GM06990 (cell line): ENCODE data around the gene CCDC33.

Source experiments
- DNase-seq: peaks from one replicate; pipeline ENCODE4 v3.0.0-alpha.2; 2011; ENCODE audit not compliant: insufficient read length; ENCODE audit errors: extremely low read depth
- H3K27me3 ChIP-seq: replicated peaks from 2 replicates; pipeline ENCODE4 v1.6.0; 2011; ENCODE audit warnings: low read length; ENCODE audit not compliant: control insufficient read depth, insufficient read depth
- H3K36me3 ChIP-seq: 2 replicates; pipeline ENCODE4 v1.5.1; 2011; ENCODE audit warnings: low read length; ENCODE audit not compliant: control insufficient read depth, insufficient read depth
- H3K4me3 ChIP-seq: replicated peaks from 2 replicates; pipeline ENCODE4 v1.5.1; 2011; ENCODE audit warnings: low read depth, mild to moderate bottlenecking, control low read depth, low read length
- TF ChIP-seq, protein P1 (sequence below): IDR thresholded peaks from 2 replicates; pipeline ENCODE4 v1.5.1; 2011; ENCODE audit warnings: low read length, control low read depth, mild to moderate bottlenecking, inconsistent platforms; ENCODE audit not compliant: insufficient read depth, poor library complexity, severe bottlenecking

CCDC33 gene

GRCh38 chr15:74277242-74277810 lies 41.2 kb downstream of the CCDC33 start:
- no peaks in the 10 kb centered on the region; the same call in none of the 2 replicates for H3K27me3 ChIP-seq
- DNase-seq, result no peak
- TF ChIP-seq, protein P1, sequence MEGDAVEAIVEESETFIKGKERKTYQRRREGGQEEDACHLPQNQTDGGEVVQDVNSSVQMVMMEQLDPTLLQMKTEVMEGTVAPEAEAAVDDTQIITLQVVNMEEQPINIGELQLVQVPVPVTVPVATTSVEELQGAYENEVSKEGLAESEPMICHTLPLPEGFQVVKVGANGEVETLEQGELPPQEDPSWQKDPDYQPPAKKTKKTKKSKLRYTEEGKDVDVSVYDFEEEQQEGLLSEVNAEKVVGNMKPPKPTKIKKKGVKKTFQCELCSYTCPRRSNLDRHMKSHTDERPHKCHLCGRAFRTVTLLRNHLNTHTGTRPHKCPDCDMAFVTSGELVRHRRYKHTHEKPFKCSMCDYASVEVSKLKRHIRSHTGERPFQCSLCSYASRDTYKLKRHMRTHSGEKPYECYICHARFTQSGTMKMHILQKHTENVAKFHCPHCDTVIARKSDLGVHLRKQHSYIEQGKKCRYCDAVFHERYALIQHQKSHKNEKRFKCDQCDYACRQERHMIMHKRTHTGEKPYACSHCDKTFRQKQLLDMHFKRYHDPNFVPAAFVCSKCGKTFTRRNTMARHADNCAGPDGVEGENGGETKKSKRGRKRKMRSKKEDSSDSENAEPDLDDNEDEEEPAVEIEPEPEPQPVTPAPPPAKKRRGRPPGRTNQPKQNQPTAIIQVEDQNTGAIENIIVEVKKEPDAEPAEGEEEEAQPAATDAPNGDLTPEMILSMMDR, result no peak
- H3K4me3 ChIP-seq, result no peak overlapping the region
- H3K36me3 ChIP-seq, result no peaks in the 10 kb centered on the region

- H3K4me3 ChIP-seq, result no peak overlapping the region
- H3K27me3 ChIP-seq, result no peaks in the 10 kb centered on the region; the same call in none of the 2 replicates
- no peak for DNase-seq
- TF ChIP-seq, protein P1, result no peak
- H3K36me3 ChIP-seq, result no peaks in the 10 kb centered on the region
Measured at GRCh38 chr15:74278207-74278606, 42.1 kb downstream of the CCDC33 start.

DNA sequence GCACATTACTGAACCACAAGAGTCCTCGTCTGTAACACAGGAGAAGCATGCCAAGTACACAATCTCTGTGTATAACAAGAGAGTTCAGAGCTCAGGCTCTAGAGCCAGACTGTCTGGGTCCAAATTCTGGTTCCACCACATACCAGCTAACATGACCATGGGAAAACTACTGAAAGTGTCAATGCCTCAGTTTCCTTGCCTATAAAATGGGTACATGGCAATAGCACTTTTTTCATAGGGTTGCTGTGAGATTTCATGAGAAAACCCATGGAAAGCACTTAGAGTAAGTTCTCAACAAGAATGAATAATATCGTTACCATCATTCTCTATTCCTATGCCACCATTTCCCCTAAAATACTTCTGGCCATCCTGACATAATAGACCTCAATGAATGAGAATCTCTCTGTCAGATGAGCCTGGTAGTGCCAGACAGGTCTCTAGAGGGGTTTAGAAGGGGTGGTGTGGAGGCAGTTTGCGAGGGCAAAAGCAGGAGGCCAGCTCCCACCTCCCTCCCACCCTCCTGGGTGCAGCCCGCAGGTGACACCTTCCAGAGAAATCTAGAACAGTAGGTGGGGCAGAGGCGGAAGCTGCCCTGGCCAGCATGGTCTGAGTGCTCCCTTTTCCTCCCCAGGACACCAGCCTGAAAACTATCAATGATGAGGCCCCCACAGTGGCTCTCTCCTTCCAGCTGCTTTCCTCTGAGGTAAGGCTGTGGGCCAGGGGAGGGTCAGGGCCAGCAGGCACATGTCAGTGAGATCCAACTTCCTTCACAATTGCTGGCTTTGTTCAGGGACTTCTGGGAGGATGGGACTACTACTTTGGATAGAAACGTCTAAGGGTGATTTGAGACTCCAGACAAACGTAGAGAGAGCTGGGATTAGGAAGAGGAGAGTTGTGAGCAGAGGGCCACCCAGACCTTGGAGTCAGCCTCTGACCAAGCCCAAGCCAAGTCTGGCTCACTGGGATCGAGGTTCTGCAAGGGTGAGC lies 45.3 kb downstream of the CCDC33 start:
- H3K36me3 ChIP-seq, result no peaks in the 10 kb centered on the region
- H3K4me3 ChIP-seq, result no peak overlapping the region
- H3K27me3 ChIP-seq, result no peaks in the 10 kb centered on the region; the same call in none of the 2 replicates
- no peak for DNase-seq
- TF ChIP-seq, protein P1, result no peak

- Histone ChIP-seq H3K4me3 (no peak overlapping the region), H3K36me3 (no peaks in the 10 kb centered on the region), H3K27me3 (no peaks in the 10 kb centered on the region; the same call in none of the 2 replicates)
- TF ChIP-seq, protein P1, result no peak
- DNase-seq, result no peak
Measured at GRCh38 chr15:74283368-74283767, 47.2 kb downstream of the CCDC33 start.

GRCh38 chr15:74289671-74290070 lies 53.5 kb downstream of the CCDC33 start:
- TF ChIP-seq, protein P1, result no peak
- DNase-seq, result no peak
- H3K27me3 ChIP-seq, result no peaks in the 10 kb centered on the region
- H3K36me3 ChIP-seq, result no peaks in the 10 kb centered on the region
- H3K4me3 ChIP-seq, result no peak overlapping the region
